RWPE2 (cell line): ENCODE measurements around the gene ERP27.
A peak's percentile ranks its signal among the peaks of the same experiment; 100 is the strongest.

ENCODE experiments used
- ATAC-seq: fragments of 200-7000 bp; cut with Tn5 transposase; 3 replicates; pipeline ENCODE4 v1.9.1; 2021; ENCODE audit warnings: low read depth
- DNase-seq: peaks from one replicate; pipeline ENCODE4 v3.0.0-alpha.2; 2020; ENCODE audit warnings: low spot score
- H3K27ac ChIP-seq: fragments of 450-650 bp; 2 replicates; pipeline ENCODE4 v1.5.1; 2017; ENCODE audit warnings: mild to moderate bottlenecking; ENCODE audit not compliant: poor library complexity, severe bottlenecking
- H3K27me3 ChIP-seq: fragments of 250-450 bp; sonication (Bioruptor Pico); 2 replicates; pipeline ENCODE4 v1.5.1; 2021; ENCODE audit warnings: mild to moderate bottlenecking, moderate library complexity; ENCODE audit not compliant: insufficient read depth, poor library complexity, severe bottlenecking
- H3K36me3 ChIP-seq: fragments of 250-450 bp; sonication (Bioruptor Pico); 2 replicates; pipeline ENCODE4 v1.5.1; 2020; ENCODE audit warnings: low read depth, mild to moderate bottlenecking, moderate library complexity
- H3K4me1 ChIP-seq: fragments of 250-450 bp; sonication (Bioruptor Pico); 2 replicates; pipeline ENCODE4 v1.5.1; 2021; ENCODE audit warnings: mild to moderate bottlenecking, moderate library complexity; ENCODE audit not compliant: insufficient read depth, poor library complexity, severe bottlenecking
- H3K4me3 ChIP-seq: fragments of 250-450 bp; sonication (Bioruptor Pico); 2 replicates; pipeline ENCODE4 v1.5.1; 2021; ENCODE audit warnings: mild to moderate bottlenecking, moderate library complexity; ENCODE audit not compliant: severe bottlenecking
- H3K9me3 ChIP-seq: fragments of 250-450 bp; sonication (Bioruptor Pico); 2 replicates; pipeline ENCODE4 v1.5.1; 2021; ENCODE audit warnings: mild to moderate bottlenecking, moderate library complexity; ENCODE audit not compliant: severe bottlenecking
- CTCF ChIP-seq: fragments of 450-650 bp; IDR thresholded peaks from one replicate; pipeline ENCODE4 v1.5.1; 2017; ENCODE audit warnings: mild to moderate bottlenecking, moderate library complexity; ENCODE audit not compliant: poor library complexity, severe bottlenecking

Gene ERP27

GRCh38 chr12:14938301-14938700, at the start of gene ERP27:
Gene ERP27 (minus strand): TSS chr12:14938537. CDS start chr12:14938508, 29 bp downstream.
- Histone ChIP-seq H3K27ac (no peak within 1 kb of the TSS), H3K36me3 (no peaks in the 10 kb centered on the region)

GRCh38 chr12:14988035-14988434, 49.7 kb upstream of the ERP27 start:
- no peak for ATAC-seq
- TF ChIP-seq CTCF = no peak

More at GRCh38 chr12:14938301-14938700, at the start of gene ERP27:
- TF ChIP-seq CTCF = no peak
- Histone ChIP-seq H3K4me3 (no peak within 1 kb of the TSS), H3K4me1 (no peaks in the 10 kb centered on the region), H3K9me3 (no peaks in the 10 kb centered on the region), H3K27me3 (no peaks in the 10 kb centered on the region)
- no peak for ATAC-seq
- no peak for DNase-seq

GRCh38 chr12:14986449-14986848, 48.1 kb upstream of the ERP27 start:
- no peak overlapping the region for H3K27ac ChIP-seq
- H3K9me3 ChIP-seq = no peaks in the 10 kb centered on the region
- H3K27me3 ChIP-seq = no peaks in the 10 kb centered on the region
- ATAC-seq (no peak), DNase-seq (no peak)
- H3K4me3 ChIP-seq = no peak overlapping the region
- peak; percentile 21 for TF ChIP-seq CTCF
- no peaks in the 10 kb centered on the region for H3K4me1 ChIP-seq
- no peaks in the 10 kb centered on the region for H3K36me3 ChIP-seq

More at GRCh38 chr12:14988035-14988434, 49.7 kb upstream of the ERP27 start:
- Histone ChIP-seq H3K27ac (no peak overlapping the region), H3K4me3 (no peak overlapping the region), H3K27me3 (no peaks in the 10 kb centered on the region), H3K36me3 (no peaks in the 10 kb centered on the region), H3K4me1 (no peaks in the 10 kb centered on the region), H3K9me3 (no peaks in the 10 kb centered on the region)
- no peak for DNase-seq

GRCh38 chr12:14984766-14985285, 46.5 kb upstream of the ERP27 start:
- H3K36me3 ChIP-seq = no peaks in the 10 kb centered on the region
- no peak overlapping the region for H3K4me3 ChIP-seq
- no peak for DNase-seq
- no peak for ATAC-seq
- H3K27me3 ChIP-seq = no peaks in the 10 kb centered on the region
- H3K4me1 ChIP-seq = no peaks in the 10 kb centered on the region
- H3K9me3 ChIP-seq = no peaks in the 10 kb centered on the region
- no peak for TF ChIP-seq CTCF
- no peak overlapping the region for H3K27ac ChIP-seq

- no peak for ATAC-seq
- no peak for TF ChIP-seq CTCF
- no peaks in the 10 kb centered on the region for H3K4me1 ChIP-seq
- H3K27ac ChIP-seq = no peak overlapping the region
- H3K9me3 ChIP-seq = no peaks in the 10 kb centered on the region
- no peaks in the 10 kb centered on the region for H3K36me3 ChIP-seq
- DNase-seq = no peak
- H3K27me3 ChIP-seq = no peaks in the 10 kb centered on the region
- no peak overlapping the region for H3K4me3 ChIP-seq
Measured at GRCh38 chr12:14984036-14984435, 45.7 kb upstream of the ERP27 start.
